Ectodermal cell (in vitro differentiated cells): ENCODE results near the gene ATXN7.
A peak's percentile ranks its signal among the peaks of the same experiment; 100 is the strongest.

Source experiments
- H3K27ac ChIP-seq: 2 replicates; pipeline ENCODE4 v1.7.0; 2013; ENCODE audit warnings: mild to moderate bottlenecking, low read depth, low read length; ENCODE audit not compliant: insufficient read depth, poor library complexity, severe bottlenecking
- H3K27me3 ChIP-seq: 2 replicates; pipeline ENCODE4 v1.7.0; 2013; ENCODE audit warnings: mild to moderate bottlenecking, low read length; ENCODE audit not compliant: insufficient read depth, control insufficient read depth, poor library complexity, severe bottlenecking
- H3K36me3 ChIP-seq: one replicate; pipeline ENCODE4 v1.7.0; 2013; ENCODE audit warnings: low read length; ENCODE audit not compliant: control insufficient read depth, insufficient read depth
- H3K4me1 ChIP-seq: one replicate; pipeline ENCODE4 v1.7.0; 2013; ENCODE audit warnings: low read length; ENCODE audit not compliant: control insufficient read depth, insufficient read depth
- H3K4me3 ChIP-seq: 2 replicates; pipeline ENCODE4 v1.7.0; 2013; ENCODE audit warnings: low read depth, low read length, control low read depth; ENCODE audit not compliant: insufficient read depth
- H3K9me3 ChIP-seq: 2 replicates; pipeline ENCODE4 v1.7.0; 2013; ENCODE audit warnings: mild to moderate bottlenecking, low read length, moderate library complexity; ENCODE audit not compliant: control insufficient read depth
- WGBS, 2 experiments: methylation state at CpG; one replicate each; pipeline ENCODE4 v1.1.7; 2013; ENCODE audit warnings: missing lambda C conversion rate in 2 of 2; 5-methylcytosine and 5-hydroxymethylcytosine counted together

The ATXN7 gene

DNA sequence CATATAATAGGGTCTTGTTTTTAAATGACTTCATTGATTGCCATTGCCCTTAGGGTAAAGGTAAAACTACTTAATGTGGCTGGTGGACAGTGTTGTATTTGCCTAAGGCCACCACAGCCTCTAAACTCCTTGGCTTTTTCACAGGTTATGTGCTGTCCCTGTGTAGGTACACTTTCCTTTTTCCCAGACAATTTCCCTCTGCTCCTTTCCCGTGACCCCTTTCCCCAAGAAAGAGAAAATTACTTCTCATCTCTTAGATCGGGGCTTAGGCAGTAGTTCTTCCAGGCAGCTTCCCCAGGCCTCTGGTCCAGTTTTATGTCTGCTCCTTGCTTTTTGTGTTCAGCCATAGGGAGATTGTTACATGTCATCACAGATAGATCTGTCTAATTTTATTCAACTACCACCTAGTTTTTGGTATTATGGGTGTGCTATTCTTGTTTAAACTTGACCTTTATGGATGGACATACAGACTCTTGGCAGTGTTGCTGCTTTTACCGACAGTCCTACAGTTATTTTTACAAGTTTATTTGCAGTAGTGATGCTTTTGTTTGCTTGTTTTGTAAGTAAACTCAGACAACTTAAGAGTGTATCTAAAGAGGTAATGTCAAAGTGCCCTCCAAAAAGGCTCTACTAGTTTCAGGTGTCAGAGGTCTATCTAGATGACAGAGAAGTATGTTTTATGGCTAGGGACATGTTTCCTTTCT, 69.0 kb downstream of the ATXN7 start:
- WGBS, 2 experiments = 94 to 97% methylated on average over 3 of the region's 3 CpGs

DNA sequence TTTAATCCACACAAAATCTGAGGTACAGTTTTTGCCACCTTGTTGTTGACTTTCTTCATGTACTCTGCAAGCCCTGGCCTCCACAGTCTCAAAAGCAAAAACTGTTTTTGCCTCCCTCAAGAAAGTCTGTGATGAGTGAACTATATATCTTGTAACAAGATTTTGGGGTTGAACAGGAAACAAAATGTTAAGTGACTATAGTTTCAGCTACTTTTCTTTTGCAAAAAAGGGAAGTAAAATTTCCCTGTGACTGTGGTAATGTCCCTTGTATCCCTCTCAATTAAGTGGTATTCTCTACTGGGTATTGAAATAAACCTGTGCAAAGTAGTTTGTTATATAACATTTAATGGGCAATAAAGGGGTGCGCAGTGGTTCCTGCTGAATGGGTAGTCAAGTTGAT, 69.8 kb downstream of the ATXN7 start:
- 93 to 97% methylated on average over 1 of the region's 1 CpG for WGBS, 2 experiments
- Histone ChIP-seq H3K36me3 (no peaks in the 10 kb centered on the region), H3K27ac (no peak overlapping the region), H3K9me3 (no peaks in the 10 kb centered on the region), H3K4me1 (peaks cover 13% of the 10 kb centered on the region), H3K4me3 (no peak overlapping the region), H3K27me3 (no peaks in the 10 kb centered on the region)

More for the DNA sequence above, 69.0 kb downstream of the ATXN7 start:
- Histone ChIP-seq H3K36me3 (no peaks in the 10 kb centered on the region), H3K27ac (no peak overlapping the region), H3K9me3 (no peaks in the 10 kb centered on the region), H3K4me3 (no peak overlapping the region), H3K4me1 (peaks cover 9% of the 10 kb centered on the region), H3K27me3 (no peaks in the 10 kb centered on the region)

DNA sequence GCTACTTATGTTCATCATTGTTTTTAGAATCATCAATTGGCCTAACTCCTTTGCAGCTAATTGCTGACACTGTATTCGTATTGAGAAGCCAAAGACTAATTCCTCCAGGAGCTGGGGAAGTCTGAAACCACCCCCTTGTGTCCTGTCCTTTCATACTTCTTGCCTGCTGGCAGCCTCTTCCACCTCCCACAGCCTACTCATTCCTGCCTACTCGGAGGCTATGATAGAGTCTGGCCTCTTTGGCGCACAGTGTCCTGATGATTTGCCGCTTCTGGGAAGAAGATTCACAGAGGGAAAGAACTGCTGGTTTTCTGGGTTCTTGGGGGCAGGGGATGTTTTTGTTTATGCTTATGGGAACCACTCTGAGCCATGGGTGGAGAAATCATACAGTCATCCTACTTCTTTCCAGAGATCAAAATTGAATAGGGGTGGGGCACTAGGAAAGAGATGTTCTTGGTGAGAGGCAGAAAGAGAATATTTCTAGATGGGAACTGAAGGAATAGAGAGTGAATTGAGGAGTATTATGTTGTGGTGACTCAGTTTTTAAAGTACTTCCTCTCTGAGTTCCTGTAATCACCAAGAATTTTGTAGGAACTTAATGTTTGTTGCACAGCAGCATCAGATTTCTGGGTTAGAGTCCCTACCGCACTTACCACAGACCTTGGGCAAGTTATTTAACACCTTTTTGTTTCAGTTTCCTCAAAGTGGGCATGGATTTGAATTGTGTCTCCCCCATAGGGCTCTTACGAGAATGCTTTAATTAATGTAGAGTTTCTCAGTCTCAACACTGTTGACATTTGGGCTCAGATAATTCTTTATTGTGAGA, 70.6 kb downstream of the ATXN7 start:
- H3K4me3 ChIP-seq = no peak overlapping the region
- WGBS, 2 experiments = 71 to 74% methylated on average over 6 of the region's 6 CpGs
- H3K9me3 ChIP-seq = no peaks in the 10 kb centered on the region
- no peaks in the 10 kb centered on the region for H3K27me3 ChIP-seq
- H3K27ac ChIP-seq = no peak overlapping the region
- no peaks in the 10 kb centered on the region for H3K36me3 ChIP-seq
- H3K4me1 ChIP-seq = peaks cover 19% of the 10 kb centered on the region

DNA sequence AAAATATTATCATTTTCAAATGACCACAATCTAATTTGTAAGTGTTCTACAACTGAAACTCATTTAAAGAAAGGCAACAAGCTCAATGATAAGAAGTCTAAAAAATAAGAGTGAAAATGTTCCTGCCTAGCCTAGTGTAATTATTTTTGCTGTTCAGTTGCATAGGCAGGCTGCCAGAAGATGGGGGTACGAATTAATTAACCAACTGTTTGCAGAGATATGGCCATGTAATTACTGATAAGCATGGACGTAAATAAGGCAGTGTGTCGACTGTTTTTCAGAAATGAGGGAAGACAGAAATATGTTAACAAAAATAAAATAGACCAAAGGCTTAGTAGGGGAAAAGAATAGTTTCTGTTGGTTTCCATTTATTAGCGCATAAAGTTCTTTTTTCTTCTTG, 73.3 kb downstream of the ATXN7 start:
- no peaks in the 10 kb centered on the region for H3K27me3 ChIP-seq
- H3K4me3 ChIP-seq = no peak overlapping the region
- H3K9me3 ChIP-seq = no peaks in the 10 kb centered on the region
- 92 to 98% methylated on average over 4 of the region's 4 CpGs for WGBS, 2 experiments
- no peak overlapping the region for H3K27ac ChIP-seq
- peaks cover 21% of the 10 kb centered on the region for H3K4me1 ChIP-seq
- no peaks in the 10 kb centered on the region for H3K36me3 ChIP-seq

DNA sequence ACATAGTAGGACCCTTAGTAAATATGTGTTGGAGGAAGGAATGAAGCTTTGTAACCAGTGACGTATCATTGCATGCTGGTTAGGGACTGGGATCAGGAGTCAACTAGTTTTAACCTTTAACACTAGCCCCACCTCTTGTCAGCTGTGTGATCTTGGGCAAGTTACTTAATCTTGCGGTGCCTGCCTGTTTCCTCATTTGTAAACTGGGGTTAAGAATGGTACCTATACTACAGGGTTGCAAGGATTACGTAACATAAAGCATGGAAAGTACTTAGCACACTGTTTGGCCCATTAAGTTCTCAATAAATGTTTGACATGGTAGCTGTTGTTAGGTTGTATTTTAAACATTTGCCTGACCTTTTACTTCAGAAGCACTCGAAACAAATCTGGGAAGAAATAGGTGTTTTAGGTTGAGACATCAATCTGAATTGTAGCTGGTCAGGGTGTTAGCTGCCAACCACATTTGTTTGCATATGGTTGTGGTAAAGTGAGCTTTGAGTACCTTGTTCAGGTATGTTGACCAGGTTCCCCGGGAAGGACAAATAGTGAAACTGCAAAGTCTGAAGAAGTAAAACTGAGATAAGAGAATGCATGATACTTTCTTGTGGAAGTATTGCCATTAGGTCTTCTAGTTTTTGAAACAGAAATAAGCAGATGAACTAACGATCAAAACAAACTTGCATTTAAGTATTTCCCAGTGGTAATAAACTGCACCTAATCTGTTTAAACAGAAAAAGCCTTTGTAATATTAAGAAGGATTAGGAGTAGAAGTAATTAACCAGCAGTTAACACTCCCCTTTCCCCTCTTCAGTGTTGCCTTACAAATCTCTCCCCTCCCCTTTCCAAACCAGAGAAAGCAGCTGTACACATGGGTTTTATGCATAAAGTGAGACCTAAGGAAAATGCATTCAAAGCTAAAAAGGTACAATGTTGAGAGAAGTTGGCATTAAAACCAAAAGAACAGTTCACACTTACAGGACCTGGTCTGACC, 74.3 kb downstream of the ATXN7 start:
- peaks cover 21% of the 10 kb centered on the region for H3K4me1 ChIP-seq
- H3K27me3 ChIP-seq = no peaks in the 10 kb centered on the region
- no peaks in the 10 kb centered on the region for H3K9me3 ChIP-seq
- no peak overlapping the region for H3K4me3 ChIP-seq
- H3K27ac ChIP-seq = peak overlapping the region; percentile 31
- H3K36me3 ChIP-seq = no peaks in the 10 kb centered on the region
- WGBS, 2 experiments = 79 to 86% methylated on average over 5 to 6 of the region's 6 CpGs

DNA sequence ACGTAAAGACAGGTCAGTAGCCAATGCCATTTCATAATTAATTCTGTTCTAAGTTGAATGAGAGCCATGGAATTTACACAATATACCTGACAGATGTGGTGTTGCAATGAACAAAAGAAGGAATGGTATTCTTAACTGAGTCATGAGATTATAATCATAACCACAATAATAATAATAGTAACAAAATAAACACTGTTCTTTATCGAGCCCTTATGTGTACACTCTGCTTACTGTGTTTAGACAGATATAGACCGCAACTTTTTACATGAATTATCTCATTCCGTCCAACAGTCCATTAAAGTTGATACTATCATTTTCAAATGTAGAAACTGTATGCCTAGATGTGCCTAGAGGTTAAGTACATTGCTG, 76.7 kb downstream of the ATXN7 start:
- Histone ChIP-seq H3K4me1 (peaks cover 21% of the 10 kb centered on the region), H3K9me3 (no peaks in the 10 kb centered on the region), H3K27ac (no peak overlapping the region), H3K36me3 (no peaks in the 10 kb centered on the region), H3K27me3 (no peaks in the 10 kb centered on the region), H3K4me3 (no peak overlapping the region)
- WGBS, 2 experiments = 97 to 98% methylated on average over 3 to 4 of the region's 4 CpGs

DNA sequence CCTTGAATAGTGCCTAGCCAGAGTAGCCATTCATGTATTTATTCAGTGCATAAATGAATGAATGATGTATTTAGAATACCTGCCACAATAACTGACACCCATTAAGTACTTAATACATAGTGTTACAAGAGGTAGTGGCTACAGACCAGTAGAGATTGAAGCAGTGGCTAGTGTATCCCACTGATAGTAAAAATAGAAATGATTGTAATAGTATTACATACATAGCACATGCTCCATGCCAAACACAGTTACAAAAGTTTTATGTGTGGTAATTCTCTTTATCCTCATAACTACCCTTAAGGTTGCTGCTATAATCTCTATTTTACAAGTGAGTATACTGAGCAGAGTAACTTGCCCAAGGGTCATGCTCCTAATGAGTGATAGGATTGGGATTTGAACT, 78.9 kb downstream of the ATXN7 start:
- H3K4me3 ChIP-seq = no peak overlapping the region
- H3K36me3 ChIP-seq = no peaks in the 10 kb centered on the region
- no peak overlapping the region for H3K27ac ChIP-seq
- no peaks in the 10 kb centered on the region for H3K9me3 ChIP-seq
- peaks cover 14% of the 10 kb centered on the region for H3K4me1 ChIP-seq
- H3K27me3 ChIP-seq = no peaks in the 10 kb centered on the region

DNA sequence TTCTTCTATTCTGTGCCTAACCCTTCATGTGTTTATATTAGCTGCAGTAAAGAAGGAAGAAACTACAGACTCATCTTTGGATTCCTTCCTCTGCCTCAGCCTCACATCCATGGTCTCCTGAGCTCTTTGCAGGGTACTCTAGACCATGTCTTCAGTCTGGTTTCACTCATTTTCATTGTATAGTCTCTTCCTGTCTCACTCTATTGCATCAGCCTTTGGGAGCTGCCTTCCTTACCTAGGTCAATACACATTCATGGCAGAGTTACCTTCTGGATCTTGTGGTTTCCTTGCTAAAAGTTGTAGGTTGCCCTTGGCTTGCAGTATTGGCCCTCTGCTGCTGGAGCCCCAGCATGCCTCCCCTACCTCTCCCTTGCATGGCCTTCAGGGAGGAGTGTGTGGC, 80.0 kb downstream of the ATXN7 start:
- Histone ChIP-seq H3K4me3 (no peak overlapping the region), H3K36me3 (no peaks in the 10 kb centered on the region), H3K27me3 (no peaks in the 10 kb centered on the region), H3K27ac (no peak overlapping the region), H3K9me3 (no peaks in the 10 kb centered on the region), H3K4me1 (peaks cover 12% of the 10 kb centered on the region)

DNA sequence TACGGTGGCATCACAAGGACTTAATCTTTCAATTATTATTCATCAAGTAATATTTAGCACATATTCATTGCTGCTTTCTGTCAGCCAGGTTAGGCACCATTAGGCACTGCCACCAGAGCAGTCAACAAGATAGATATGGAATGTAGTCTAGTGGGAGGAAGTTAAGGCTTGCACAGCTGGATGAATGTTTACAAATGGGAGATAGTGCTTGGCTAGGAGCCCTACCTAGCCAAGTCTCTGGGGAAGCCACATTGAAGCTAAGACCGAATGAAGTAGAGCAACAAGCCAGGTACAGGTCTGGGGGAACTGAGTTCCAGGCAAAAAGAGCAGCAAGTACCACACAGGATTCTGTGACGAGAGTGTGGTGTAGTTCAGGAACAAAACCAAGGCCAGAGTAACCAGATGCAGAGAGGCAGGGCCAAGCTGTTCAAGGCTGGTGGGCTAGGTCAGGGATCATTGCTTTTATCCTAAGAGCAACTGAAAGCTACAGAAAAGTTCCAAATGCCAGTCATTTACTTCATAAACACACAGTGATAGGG, 82.0 kb downstream of the ATXN7 start:
- H3K36me3 ChIP-seq = no peaks in the 10 kb centered on the region
- no peak overlapping the region for H3K4me3 ChIP-seq
- WGBS, 2 experiments = 95 to 96% methylated on average over 3 of the region's 3 CpGs
- no peak overlapping the region for H3K27ac ChIP-seq
- H3K27me3 ChIP-seq = no peaks in the 10 kb centered on the region
- H3K4me1 ChIP-seq = peaks cover 7% of the 10 kb centered on the region
- H3K9me3 ChIP-seq = no peaks in the 10 kb centered on the region
